ENCODE results near the gene SGCA.

The SGCA gene

DNA sequence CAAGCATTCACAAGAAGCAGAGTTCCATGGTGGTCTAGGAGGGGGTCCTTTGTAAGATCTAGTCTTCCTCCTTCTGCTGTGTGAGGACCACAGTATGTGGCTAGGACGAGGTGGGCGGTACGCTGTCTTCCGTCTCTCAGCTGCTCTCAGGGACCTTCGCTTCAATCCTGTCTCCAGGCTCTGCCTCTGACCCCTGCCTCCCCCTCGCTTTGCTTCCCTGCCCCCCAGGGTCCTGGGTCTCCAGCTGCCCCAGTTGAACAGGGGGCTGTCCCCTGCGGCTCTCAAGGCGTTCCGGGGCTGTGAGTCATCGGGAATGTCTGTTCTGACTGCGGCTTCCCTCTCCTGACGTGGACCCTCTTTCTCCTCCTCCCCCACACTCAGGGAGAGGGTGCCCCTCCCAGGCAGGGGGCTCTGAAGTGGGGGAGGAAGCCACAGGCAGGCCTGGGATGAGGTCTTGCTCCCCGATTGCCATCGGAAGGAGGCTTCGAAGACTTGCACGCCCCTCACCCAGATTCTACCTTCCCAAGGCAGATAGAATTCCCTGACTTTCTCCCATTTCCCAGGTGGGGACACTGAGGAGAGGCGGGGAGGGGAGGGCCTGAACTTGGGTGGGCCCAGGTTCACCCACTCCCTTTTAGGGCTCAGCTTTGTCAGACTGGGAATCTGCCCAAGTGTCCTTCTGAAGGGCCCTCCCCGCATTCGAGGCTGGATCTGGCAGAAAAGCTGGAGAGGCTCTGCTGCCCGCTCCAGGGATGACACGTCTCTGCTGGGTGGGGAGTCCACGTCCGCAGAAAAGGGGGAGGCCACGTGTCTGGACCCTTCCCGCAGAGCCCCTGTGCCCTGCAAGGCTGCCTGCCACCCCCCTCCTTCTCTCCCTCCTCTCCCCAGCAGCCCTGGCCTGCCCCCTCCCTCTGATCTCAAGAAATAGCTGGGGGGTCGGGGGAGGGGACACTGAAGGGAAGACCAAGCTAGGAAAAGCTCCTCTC lies 44.7 kb downstream of the SGCA start:
- no peak for DNase-seq

DNA sequence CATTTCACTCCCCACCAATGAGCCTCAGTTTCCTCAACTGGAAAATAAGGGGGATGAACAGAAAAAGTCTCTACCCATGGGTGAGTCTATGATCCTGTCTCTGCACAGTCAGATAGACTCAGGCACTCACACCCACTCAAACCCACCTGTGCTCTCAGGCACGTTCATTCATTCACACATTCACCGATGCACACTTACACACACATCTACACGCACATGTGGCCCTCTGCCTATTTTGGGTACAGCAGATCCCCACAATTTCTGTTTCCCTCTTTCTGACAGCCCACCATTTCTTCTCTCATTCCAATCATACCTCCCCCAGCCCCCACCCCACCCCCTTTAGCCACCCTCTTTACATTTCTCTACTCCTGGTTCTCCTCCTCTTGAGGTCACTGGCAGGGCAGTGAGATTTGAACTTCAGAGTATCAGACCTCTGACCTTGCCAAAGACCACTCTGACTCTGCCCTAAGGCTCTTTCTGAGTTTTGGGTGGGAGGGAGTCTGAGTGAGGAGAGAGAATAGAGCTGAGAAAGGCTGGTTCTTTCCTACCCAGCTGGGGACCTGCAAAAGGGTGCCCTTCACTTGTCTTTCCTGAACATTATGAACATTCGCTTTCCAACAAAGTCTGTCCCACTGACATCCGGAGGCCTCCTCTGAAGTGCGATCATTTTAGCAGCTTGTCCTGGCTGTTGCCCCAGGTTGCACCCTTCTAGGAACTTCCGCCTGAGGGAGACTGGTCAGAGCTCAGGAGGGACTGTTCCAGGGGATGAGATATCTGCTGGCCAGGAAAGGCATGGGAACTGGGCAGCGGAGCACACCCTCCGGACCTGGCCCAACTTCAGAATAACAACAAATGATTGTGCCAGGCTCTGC lies 45.7 kb downstream of the SGCA start:
- no peak for DNase-seq

- no peak for DNase-seq
Observed at GRCh38 chr17:50212121-50212843, 46.5 kb downstream of the SGCA start.

- no peak for DNase-seq
Observed at GRCh38 chr17:50213026-50214022, 47.5 kb downstream of the SGCA start.

DNA sequence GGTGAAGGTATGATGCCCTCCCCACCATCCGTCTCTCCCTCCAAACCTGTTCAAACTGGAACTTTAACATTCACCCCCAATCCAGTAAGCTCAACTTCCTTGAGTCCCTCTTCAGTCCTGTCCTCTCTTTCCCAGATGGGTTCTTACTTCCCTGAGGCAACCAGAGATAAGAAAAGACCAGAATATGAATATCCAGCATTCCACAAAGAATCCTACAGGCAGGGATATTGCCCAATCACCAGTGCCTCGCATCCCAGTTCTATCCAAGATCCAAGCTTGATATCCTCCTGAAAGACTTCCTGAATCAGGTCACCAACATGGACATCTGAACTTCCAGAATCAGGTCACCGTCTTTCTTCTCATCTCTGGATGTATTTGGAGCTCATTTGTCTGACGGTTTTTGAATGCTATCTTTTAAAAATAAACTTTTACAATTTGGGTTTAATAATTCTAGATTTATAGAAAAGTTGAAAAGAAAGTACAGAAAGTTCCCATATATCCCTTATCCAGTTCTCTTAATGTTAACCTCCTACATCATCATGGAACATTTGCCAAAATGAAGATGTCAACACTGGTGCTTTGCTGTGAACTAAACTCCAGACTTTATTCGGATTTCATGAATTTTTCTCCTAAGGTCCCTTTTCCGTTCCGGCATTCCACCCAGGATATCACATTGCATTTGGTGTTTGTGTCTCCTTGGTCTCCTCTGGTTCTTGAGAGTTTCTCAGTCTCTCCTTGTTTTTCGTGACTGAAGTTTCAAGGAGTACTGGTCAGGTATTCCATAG lies 49.4 kb downstream of the SGCA start:
- no peak for DNase-seq

DNA sequence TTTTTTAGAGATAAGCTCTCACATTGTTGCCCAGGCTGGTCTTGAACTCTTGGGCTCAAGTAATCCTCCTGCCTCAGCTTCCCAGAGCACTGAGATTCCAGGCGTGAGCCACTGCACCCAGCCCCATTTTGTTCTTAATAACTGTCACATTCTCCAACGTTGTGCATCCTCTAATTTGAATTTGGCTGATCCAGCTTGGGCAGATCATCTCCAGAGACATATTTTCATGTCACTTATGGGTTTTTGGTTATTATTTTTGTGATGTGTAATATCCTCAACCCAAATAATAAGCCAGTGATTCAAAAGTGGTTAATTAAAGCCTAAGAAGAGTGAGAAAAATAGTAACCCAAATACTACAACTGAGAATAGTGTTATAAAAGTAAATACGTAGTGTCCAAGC lies 51.8 kb downstream of the SGCA start:
- DNase-seq, result no peak

DNA sequence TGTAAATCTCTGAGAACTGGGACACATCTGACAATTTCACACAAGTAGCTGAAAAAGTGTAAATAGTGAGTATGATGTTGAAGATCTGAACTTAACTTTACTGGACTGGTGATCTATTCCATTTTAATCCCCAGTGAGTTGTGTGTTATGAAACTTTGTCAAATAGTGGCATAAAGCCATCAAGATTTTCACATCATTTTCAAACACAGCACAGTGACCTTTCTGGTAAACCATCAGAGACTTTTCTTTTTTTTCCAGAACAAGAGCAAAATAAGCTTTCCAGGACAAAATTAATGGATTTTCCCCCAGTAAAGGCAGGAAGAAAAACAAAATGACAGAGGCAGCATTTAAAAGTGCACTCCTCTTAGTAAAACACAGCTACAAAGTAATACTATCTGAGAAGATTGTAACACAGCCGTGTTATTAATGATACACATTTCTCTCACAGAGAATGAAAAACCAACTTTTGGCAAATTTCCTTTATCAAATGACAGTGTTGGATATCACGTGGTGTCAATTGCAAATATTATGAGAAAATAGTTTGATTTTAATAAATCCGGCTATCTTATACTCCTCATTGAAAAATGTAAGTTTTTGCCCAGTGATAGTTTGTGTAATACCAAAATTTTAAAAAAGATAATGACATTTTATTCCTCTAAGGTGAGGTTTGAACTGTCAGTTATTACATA lies 52.4 kb downstream of the SGCA start:
- DNase-seq, result no peak

- DNase-seq, result no peak
Observed at GRCh38 chr17:50218771-50219315, 53.0 kb downstream of the SGCA start.

DNA sequence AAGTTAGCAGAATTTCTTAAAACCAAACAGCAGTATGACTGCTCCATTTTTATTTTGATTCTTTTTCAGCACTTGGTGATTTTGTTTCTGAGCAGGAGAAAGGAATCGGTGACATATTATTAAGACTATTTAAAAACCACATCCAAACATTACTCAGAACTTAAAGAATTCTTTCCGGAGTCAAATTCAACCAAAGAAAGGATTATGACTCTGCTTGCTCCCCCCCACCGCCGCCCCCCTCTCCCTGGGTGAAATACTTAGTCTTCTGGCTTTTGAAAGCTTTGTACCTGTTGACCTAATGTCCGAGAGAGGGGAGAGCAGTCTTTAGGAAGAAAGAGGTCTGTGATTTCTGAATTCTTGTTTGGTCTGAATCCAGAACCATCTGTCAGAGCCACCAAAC lies 53.5 kb downstream of the SGCA start:
- DNase-seq, result no peak

GRCh38 chr17:50219939-50220465 lies 54.2 kb downstream of the SGCA start:
- DNase-seq, result no peak

- DNase-seq, result no peak
Observed at GRCh38 chr17:50220811-50221210, 55.0 kb downstream of the SGCA start.

DNA sequence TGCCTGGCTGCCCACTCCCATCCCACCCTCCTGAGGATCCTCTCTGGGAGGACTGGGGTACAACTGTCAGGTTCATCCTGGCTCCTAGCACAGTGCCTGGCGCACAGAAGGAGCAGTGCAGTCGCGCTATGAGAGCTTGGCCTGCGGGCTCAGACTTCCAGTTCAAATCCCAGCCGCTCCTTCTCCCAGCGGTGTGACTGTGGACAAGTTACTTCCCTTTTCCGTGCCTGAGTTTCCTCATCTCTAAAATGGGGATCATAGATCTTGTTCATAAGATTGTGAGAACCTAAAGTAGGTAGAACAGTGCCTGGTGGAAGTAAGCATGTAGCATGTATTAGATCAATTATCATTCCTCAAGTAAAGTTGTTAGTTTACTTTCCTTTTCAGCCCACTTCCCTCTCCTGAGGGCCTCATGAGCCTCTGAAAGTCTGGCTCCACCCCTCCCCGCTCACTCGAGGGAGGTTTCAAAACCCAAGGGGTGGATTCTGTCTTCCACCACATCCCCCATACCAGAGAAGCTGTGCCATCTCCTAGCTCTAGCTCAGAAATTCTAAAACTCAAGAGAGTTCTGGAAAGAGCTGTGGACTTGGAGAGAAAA lies 55.6 kb downstream of the SGCA start:
- no peak for DNase-seq

DNA sequence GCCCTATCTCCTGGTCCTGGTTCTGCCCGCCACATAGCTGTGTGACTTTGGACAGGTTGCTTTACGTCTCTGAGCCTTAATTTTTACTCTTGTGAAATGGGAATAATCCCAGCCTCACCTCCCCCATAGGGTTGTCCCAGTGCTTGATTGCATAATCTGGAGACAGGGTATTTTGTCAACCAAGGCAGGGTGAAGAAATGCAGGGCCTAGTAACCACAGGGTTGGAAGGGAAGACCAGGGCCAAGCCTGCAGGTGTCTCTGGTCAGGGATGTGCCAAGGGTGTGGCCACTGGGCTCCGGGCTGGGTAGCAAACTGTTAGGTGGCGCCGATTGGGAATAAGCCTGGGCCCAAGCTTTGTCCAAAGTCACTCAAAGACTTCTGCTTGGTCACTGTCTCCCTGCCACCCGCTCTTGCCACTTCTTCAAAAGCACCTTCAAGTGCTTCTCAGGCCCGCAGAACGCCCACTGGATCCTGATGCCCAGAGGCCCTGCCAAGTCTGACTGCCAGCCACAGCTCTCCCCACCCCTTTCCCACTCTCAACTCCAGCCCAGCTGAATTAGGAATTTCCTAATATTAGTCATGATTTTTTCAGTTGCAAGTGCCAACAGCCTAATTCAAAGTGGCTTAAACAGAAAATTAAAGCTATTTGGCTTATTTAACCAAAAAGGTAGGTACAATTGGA lies 56.2 kb downstream of the SGCA start:
- no peak for DNase-seq

DNA sequence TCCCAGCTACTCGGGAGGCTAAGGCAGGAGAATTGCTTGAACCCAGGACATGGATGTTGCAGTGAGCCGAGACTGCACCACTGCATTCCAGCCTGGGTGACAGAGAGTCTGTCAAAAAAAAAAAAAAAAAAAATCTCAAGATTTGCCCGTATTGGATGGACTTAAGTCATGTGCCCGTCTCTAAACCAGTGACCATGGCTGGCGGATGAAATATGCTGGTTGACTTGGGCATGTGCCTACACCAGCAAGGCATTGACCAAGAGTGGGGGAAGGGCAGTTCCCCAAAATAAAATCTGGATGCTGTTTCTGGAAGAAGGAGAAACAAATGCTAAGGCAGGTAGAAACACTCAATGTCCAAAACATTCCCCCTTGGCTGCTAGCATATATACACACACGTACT lies 57.1 kb downstream of the SGCA start:
- DNase-seq, result no peak

All from OCI-M1 (cell line).